RWPE2 (cell line): ENCODE results near the gene TANGO2.
"Not testable (repeated sequence)": the region's sequence is repeated elsewhere in the genome, so short reads cannot be mapped to it uniquely, and the experiment has no call there.

Source experiments
- ATAC-seq: fragments of 200-7000 bp; cut with Tn5 transposase; 3 replicates; pipeline ENCODE4 v1.9.1; 2021; ENCODE audit warnings: low read depth
- DNase-seq: peaks from one replicate; pipeline ENCODE4 v3.0.0-alpha.2; 2020; ENCODE audit warnings: low spot score
- H3K27ac ChIP-seq: fragments of 450-650 bp; 2 replicates; pipeline ENCODE4 v1.5.1; 2017; ENCODE audit warnings: mild to moderate bottlenecking; ENCODE audit not compliant: poor library complexity, severe bottlenecking
- H3K27me3 ChIP-seq: fragments of 250-450 bp; sonication (Bioruptor Pico); 2 replicates; pipeline ENCODE4 v1.5.1; 2021; ENCODE audit warnings: mild to moderate bottlenecking, moderate library complexity; ENCODE audit not compliant: insufficient read depth, poor library complexity, severe bottlenecking
- H3K36me3 ChIP-seq: fragments of 250-450 bp; sonication (Bioruptor Pico); 2 replicates; pipeline ENCODE4 v1.5.1; 2020; ENCODE audit warnings: low read depth, mild to moderate bottlenecking, moderate library complexity
- H3K4me1 ChIP-seq: fragments of 250-450 bp; sonication (Bioruptor Pico); 2 replicates; pipeline ENCODE4 v1.5.1; 2021; ENCODE audit warnings: mild to moderate bottlenecking, moderate library complexity; ENCODE audit not compliant: insufficient read depth, poor library complexity, severe bottlenecking
- H3K4me3 ChIP-seq: fragments of 250-450 bp; sonication (Bioruptor Pico); 2 replicates; pipeline ENCODE4 v1.5.1; 2021; ENCODE audit warnings: mild to moderate bottlenecking, moderate library complexity; ENCODE audit not compliant: severe bottlenecking
- H3K9me3 ChIP-seq: fragments of 250-450 bp; sonication (Bioruptor Pico); 2 replicates; pipeline ENCODE4 v1.5.1; 2021; ENCODE audit warnings: mild to moderate bottlenecking, moderate library complexity; ENCODE audit not compliant: severe bottlenecking
- TF ChIP-seq, protein P1 (sequence below): fragments of 450-650 bp; IDR thresholded peaks from one replicate; pipeline ENCODE4 v1.5.1; 2017; ENCODE audit warnings: mild to moderate bottlenecking, moderate library complexity; ENCODE audit not compliant: poor library complexity, severe bottlenecking

Gene TANGO2

DNA sequence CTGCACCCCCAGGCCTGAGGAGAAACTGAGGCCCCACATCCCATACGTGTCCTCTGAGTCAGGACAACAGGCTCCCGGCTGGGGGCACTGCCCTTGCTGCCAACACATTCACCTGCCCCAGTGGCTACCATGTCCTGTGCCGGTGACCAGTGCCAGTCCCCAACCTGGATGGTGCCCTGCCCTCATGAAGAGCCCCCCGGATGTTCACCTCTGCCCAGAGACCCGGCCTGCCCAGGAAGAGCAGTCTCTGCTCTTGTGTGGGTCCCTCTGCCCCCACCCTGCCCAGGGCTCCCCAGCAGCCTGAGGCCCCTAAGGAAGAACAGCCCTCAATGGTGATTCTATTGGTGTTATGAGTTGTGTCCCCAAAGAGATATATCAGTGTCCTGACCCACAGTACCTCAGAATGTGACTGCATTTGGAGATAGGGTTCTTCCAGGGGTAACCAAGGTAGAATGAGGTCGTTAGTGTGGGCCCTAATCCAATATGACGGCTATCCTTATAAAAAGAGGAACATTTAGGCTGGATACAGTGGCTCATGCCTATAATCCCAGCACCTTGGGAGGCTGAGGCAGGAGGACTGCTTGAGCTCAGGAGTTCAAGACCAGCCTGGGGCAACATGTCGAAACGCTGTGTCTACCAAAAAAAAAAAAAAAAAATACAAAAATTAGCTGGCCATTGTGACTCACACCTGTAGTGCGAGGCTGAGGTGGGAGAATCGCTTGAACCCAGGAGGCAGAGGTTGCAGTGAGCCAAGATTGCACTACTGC lies 45.9 kb downstream of the TANGO2 start:
- no peaks in the 10 kb centered on the region for H3K27me3 ChIP-seq
- H3K36me3 ChIP-seq: no peaks in the 10 kb centered on the region
- DNase-seq (no peak), ATAC-seq (no peak)
- no peak overlapping the region for H3K27ac ChIP-seq
- H3K4me1 ChIP-seq: peaks cover 12% of the 10 kb centered on the region
- TF ChIP-seq, protein P1, sequence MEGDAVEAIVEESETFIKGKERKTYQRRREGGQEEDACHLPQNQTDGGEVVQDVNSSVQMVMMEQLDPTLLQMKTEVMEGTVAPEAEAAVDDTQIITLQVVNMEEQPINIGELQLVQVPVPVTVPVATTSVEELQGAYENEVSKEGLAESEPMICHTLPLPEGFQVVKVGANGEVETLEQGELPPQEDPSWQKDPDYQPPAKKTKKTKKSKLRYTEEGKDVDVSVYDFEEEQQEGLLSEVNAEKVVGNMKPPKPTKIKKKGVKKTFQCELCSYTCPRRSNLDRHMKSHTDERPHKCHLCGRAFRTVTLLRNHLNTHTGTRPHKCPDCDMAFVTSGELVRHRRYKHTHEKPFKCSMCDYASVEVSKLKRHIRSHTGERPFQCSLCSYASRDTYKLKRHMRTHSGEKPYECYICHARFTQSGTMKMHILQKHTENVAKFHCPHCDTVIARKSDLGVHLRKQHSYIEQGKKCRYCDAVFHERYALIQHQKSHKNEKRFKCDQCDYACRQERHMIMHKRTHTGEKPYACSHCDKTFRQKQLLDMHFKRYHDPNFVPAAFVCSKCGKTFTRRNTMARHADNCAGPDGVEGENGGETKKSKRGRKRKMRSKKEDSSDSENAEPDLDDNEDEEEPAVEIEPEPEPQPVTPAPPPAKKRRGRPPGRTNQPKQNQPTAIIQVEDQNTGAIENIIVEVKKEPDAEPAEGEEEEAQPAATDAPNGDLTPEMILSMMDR: no peak
- no peaks in the 10 kb centered on the region for H3K9me3 ChIP-seq
- H3K4me3 ChIP-seq: no peak overlapping the region

DNA sequence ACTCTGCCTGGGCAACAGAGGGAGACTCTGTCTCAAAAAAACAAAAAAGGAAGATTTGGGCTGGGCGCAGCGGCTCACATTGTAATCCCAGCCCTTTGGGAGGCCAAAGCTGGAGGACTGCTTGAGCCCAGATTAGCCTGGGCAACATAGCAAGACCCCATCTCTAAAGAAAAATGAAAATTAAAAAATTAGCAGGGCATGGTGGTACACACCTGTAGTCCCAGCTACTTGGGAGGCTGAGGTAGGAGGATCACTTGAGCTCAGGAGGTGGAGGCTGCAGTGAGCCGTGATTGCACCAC lies 46.4 kb downstream of the TANGO2 start:
- DNase-seq, H3K27ac ChIP-seq, H3K4me3 ChIP-seq, H3K4me1 ChIP-seq, H3K9me3 ChIP-seq, H3K27me3 ChIP-seq, ATAC-seq, H3K36me3 ChIP-seq: not testable (repeated sequence)

DNA sequence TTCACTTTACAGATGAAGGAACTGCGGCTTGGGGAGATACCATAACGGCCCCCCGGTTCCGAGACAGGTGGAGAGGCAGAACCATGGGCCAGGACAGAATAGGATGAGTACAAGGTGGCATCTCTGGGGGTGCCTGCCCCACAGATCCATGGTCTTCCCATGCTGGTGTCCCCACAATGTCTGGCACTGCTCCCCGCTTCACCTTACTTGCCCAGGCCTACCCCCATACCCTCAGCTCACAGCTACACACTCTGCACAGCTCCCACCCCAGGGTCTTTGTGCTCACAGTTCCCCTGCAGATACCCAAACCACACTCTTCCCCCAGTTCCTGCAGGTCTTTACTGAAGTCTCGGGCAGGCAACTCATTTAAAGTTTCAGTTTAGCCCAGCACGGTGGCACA lies 47.7 kb downstream of the TANGO2 start:
- TF ChIP-seq, protein P1: no peak
- no peak overlapping the region for H3K27ac ChIP-seq
- DNase-seq (no peak), ATAC-seq (no peak)
- peaks cover 2% of the 10 kb centered on the region for H3K9me3 ChIP-seq
- H3K36me3 ChIP-seq: no peaks in the 10 kb centered on the region
- H3K4me1 ChIP-seq: no peaks in the 10 kb centered on the region
- no peak overlapping the region for H3K4me3 ChIP-seq
- no peaks in the 10 kb centered on the region for H3K27me3 ChIP-seq

DNA sequence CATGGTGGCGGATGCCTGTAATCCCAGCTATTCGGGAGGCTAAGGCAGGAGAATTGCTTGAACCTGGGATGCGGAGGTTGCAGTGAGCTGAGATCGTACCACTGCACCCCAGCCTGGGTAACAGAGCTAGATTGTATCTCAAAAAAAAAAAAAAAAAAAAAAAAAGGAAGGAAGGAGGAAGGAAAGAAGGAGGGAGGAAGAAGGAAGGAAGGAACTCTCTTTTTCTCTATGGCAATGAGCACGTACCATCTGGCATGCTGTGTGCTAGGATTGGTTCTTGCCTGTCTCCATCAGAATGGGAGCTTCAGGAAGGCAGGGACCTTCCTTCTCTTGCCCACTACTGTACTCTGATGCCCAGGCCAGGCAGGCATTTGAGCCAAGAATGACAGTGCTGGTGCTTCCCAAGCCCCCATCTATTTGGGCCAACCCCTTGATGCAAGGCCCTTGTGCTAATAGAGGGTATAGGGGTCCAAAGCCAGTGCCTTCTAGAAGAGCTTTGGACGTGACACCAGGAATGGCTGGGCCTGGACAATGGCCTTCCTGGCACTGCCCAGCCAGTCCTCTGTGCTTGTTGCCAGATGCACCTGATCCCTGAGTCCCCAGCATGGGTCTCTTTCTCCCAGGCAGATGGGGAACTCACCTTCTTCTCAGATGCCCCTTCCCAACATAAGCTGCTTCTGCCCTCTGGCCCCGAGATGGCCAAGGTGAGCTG lies 48.6 kb downstream of the TANGO2 start:
- no peaks in the 10 kb centered on the region for H3K36me3 ChIP-seq
- ATAC-seq: no peak
- H3K27ac ChIP-seq: no peak overlapping the region
- no peaks in the 10 kb centered on the region for H3K27me3 ChIP-seq
- H3K9me3 ChIP-seq: peaks cover 2% of the 10 kb centered on the region
- DNase-seq: no peak
- no peak overlapping the region for H3K4me3 ChIP-seq
- TF ChIP-seq, protein P1: no peak
- H3K4me1 ChIP-seq: no peaks in the 10 kb centered on the region

DNA sequence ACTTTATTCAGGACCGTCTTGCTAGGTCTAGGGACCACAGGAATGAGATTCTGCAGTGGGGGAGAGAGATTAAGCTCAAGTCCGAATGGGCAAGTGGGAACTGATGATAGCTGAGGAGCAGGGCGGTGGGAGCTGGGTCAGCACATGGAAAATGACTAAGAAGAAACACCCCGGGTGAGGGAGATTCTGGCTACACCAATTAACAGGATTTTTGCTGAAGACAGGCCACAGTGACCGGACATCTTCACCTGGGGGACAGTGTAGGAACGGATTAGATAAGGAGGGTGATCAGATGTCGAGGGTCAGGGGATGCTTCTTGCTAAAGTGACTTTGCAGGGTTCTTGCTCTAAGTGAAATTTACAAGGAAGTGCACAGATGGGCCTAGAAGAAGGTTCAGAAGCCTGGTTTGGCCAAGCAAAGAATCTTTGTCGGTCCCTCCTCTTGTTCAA lies 50.6 kb downstream of the TANGO2 start:
- H3K27ac ChIP-seq: no peak overlapping the region
- no peak for ATAC-seq
- no peaks in the 10 kb centered on the region for H3K4me1 ChIP-seq
- no peaks in the 10 kb centered on the region for H3K36me3 ChIP-seq
- DNase-seq: no peak
- H3K4me3 ChIP-seq: no peak overlapping the region
- H3K9me3 ChIP-seq: peaks cover 2% of the 10 kb centered on the region
- H3K27me3 ChIP-seq: no peaks in the 10 kb centered on the region
- TF ChIP-seq, protein P1: no peak
